C4-2B (cell line): ENCODE data around the gene ZNF385B.

Source experiments
- ZFX ChIP-seq: fragments of 450-650 bp; IDR thresholded peaks from 2 replicates; pipeline ENCODE4 v1.6.1; 2017
- TF ChIP-seq, protein P1 (sequence below): fragments of 450-650 bp; conservative IDR thresholded peaks from 2 replicates; pipeline ENCODE4 v1.5.1; 2017; ENCODE audit warnings: mild to moderate bottlenecking

DNA sequence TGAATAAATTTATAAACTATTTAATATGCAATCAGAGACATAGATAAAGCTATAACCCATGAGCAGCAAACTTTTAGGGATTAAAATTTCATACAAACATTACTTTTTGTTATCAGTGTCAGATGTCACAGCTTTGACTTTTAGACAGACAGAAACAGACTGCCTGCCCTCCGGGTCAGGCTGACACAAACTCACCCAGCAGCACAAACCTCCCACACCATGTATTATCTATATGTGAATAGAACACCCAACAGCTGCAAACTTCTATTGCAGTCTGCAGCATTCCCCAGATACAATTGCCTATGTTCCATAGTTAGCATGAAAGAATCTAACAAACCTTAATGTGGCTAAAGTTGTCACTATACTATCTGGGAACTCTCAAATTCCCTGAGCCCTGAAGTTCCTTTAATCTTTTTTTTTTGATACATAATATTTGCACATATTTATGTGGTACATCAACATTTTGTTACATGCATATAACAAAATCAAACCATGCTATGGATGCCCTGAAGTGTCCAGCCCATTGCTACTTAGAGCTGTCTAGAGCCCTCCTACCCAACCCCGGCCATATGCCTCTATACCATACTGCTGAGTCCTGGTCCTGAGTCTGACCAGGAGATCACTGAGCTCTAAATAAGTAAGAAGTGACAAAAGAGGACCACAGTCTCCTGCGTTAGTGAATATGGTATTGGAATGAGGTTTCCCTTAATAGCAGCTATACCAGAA lies 214.4 kb downstream of the ZNF385B start:
- TF ChIP-seq, protein P1, sequence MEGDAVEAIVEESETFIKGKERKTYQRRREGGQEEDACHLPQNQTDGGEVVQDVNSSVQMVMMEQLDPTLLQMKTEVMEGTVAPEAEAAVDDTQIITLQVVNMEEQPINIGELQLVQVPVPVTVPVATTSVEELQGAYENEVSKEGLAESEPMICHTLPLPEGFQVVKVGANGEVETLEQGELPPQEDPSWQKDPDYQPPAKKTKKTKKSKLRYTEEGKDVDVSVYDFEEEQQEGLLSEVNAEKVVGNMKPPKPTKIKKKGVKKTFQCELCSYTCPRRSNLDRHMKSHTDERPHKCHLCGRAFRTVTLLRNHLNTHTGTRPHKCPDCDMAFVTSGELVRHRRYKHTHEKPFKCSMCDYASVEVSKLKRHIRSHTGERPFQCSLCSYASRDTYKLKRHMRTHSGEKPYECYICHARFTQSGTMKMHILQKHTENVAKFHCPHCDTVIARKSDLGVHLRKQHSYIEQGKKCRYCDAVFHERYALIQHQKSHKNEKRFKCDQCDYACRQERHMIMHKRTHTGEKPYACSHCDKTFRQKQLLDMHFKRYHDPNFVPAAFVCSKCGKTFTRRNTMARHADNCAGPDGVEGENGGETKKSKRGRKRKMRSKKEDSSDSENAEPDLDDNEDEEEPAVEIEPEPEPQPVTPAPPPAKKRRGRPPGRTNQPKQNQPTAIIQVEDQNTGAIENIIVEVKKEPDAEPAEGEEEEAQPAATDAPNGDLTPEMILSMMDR, result no peak
- no peak for TF ChIP-seq ZFX
